ENCODE data around the gene GRWD1. TPM values are rescaled to one million over a fixed set of nuclear protein-coding genes. Genes with fewer than 3 reads are reported as not detected.

The GRWD1 gene
- polyA plus RNA-seq, 2 of the 4 experiments (the other 2 are of a cell fraction), result 48.1 to 87.0 TPM

GRCh38 chr19:48499316-48500090, 53.7 kb downstream of the GRWD1 start:
- 79% methylated on average over 21 of the region's 44 CpGs for WGBS (ENCODE audit: missing lambda C conversion rate)
- H3K9me3 ChIP-seq, result no peaks in the 10 kb centered on the region
- FAIRE-seq (no peak), DNase-seq (ENCODE audit: low read depth in 1 of 2, low spot score in 1 of 2) (no peak), ATAC-seq (no peak)
- CTCF ChIA-PET, result interaction anchor here (1.1 to 9.4 kb wide), 3 partner anchors 10 to 109 kb away, joined by 5 to 152 read pairs (median 5); no protein-coding TSS in a partner anchor
- H3K4me3 ChIP-seq, result no peak overlapping the region
- H3K4me1 ChIP-seq, result peaks cover 20% of the 10 kb centered on the region
- TF ChIP-seq FOXS1 (CRISPR knock-in tag; IDR thresholded peaks at IDR 0.05) (no peak), HOXA7 (CRISPR knock-in tag; IDR thresholded peaks at IDR 0.05) (no peak), GATA3 (IDR thresholded peaks at IDR 0.05; ENCODE audit: borderline replicate concordance) (no peak), JUN (IDR thresholded peaks at IDR 0.05) (no peak), CHD2 (IDR thresholded peaks at IDR 0.05; ENCODE audit: low read length, partially characterized antibody) (no peak), CBX2 (IDR thresholded peaks at IDR 0.05; ENCODE audit: borderline replicate concordance, low read depth) (no peak), HES2 (IDR thresholded peaks at IDR 0.05) (no peak), KDM1A (IDR thresholded peaks at IDR 0.05; ENCODE audit: low read depth) (no peak), POLR2A (IDR thresholded peaks at IDR 0.05; ENCODE audit: low read length) (no peak), PHF8 (IDR thresholded peaks at IDR 0.05; ENCODE audit: borderline replicate concordance, low read depth) (no peak), ZC3H11A (IDR thresholded peaks at IDR 0.05) (no peak), RAD21 (conservative IDR thresholded peaks at IDR 0.05 in 1 of 2, IDR thresholded peaks at IDR 0.05 in 1 of 2) (no peak), ELK1 (IDR thresholded peaks at IDR 0.05; ENCODE audit: low read depth, low read length) (no peak), ZSCAN20 (CRISPR knock-in tag; IDR thresholded peaks at IDR 0.05) (no peak), FOSB (CRISPR knock-in tag; IDR thresholded peaks at IDR 0.05) (no peak)
- no peak overlapping the region for H3K4me2 ChIP-seq
- POLR2A ChIA-PET, result no interaction called here
- peak overlapping the region in 1 of 2 experiments; percentile 12; a peak in 1 of 6 replicates for H3K27ac ChIP-seq

GRCh38 chr19:48500830-48501493, 55.2 kb downstream of the GRWD1 start:
- Histone ChIP-seq H3K27ac (peak overlapping the region; percentile 72 to 85), H3K4me3 (peak overlapping the region; percentile 45), H3K9me3 (no peaks in the 10 kb centered on the region), H3K4me2 (peak overlapping the region; percentile 89), H3K4me1 (peaks cover 17% of the 10 kb centered on the region)
- peak; percentile 15; the same call in 1 of the 2 replicates for TF ChIP-seq TFCP2L1 (CRISPR knock-in tag; IDR thresholded peaks at IDR 0.05)
- TF ChIP-seq RNF2 (IDR thresholded peaks at IDR 0.05; ENCODE audit: borderline replicate concordance, low read depth), result no peak
- 0 out of 2 replicates have a peak, but pooled peaks have one; percentile 37 for TF ChIP-seq TP53 (CRISPR knock-in tag; IDR thresholded peaks at IDR 0.05)
- FAIRE-seq (no peak), ATAC-seq (peak; percentile 0 to 25; a peak in 2 of 6 replicates), DNase-seq (ENCODE audit: low read depth in 1 of 2, low spot score in 1 of 2) (no peak)
- POLR2A ChIA-PET, result interaction anchor here (0.6 kb wide), 1 partner anchor 86 kb away, joined by 4 read pairs; no protein-coding TSS in a partner anchor
- CTCF ChIA-PET, result interaction anchor here (1.5 to 9.4 kb wide), 4 partner anchors 11 to 108 kb away, joined by 5 to 152 read pairs (median 10); no protein-coding TSS in a partner anchor
- WGBS (ENCODE audit: missing lambda C conversion rate), result 54% methylated on average over 26 of the region's 32 CpGs

- Histone ChIP-seq H3K4me2 (peak overlapping the region; percentile 89), H3K4me3 (peak overlapping the region; percentile 45), H3K4me1 (peaks cover 20% of the 10 kb centered on the region), H3K27ac (peak overlapping the region; percentile 72 to 85), H3K9me3 (no peaks in the 10 kb centered on the region)
- FAIRE-seq (no peak), ATAC-seq (peak; percentile 77 to 84), DNase-seq (ENCODE audit: low read depth in 1 of 2, low spot score in 1 of 2) (peak; percentile 98 to 99)
- ChIA-PET CTCF (interaction anchor here (1.5 to 9.6 kb wide), 8 partner anchors 11 to 107 kb away, joined by 3 to 618 read pairs (median 34); no protein-coding TSS in a partner anchor), POLR2A (interaction anchor here (0.6 to 1.2 kb wide), 7 partner anchors 8 to 118 kb away, joined by 3 to 11 read pairs (median 5); partner anchors contain the start of gene SPHK2)
- WGBS (ENCODE audit: missing lambda C conversion rate), result 3% methylated on average over 20 of the region's 20 CpGs
- TF ChIP-seq HOXB5 (CRISPR knock-in tag; IDR thresholded peaks at IDR 0.05) (no peak), CBX2 (IDR thresholded peaks at IDR 0.05; ENCODE audit: borderline replicate concordance, low read depth) (no peak), SREBF2 (IDR thresholded peaks at IDR 0.05) (no peak), EP300 (IDR thresholded peaks at IDR 0.05) (no peak), RNF2 (IDR thresholded peaks at IDR 0.05; ENCODE audit: borderline replicate concordance, low read depth) (no peak), POLR2A (IDR thresholded peaks at IDR 0.05; ENCODE audit: low read length) (peak; percentile 17; the same call in 1 of the 2 replicates), MAX (IDR thresholded peaks at IDR 0.05) (peak; percentile 18; the same call in 1 of the 2 replicates), FOSL2 (IDR thresholded peaks at IDR 0.05) (no peak), FOSL2 (CRISPR knock-in tag; IDR thresholded peaks at IDR 0.05) (0 out of 2 replicates have a peak, but pooled peaks have one; percentile 9), CTCF (IDR thresholded peaks at IDR 0.05) (no peak), ESRRA (IDR thresholded peaks at IDR 0.05; ENCODE audit: borderline replicate concordance, low read length) (no peak), JUNB (IDR thresholded peaks at IDR 0.05) (no peak)
Observed at GRCh38 chr19:48501494-48502349, 55.9 kb downstream of the GRWD1 start.
